Hippocampal formation (tissue), 2 donors: ENCODE measurements around the gene PRM1.

ENCODE experiments used
- DNase-seq, 2 donors: peaks; one replicate each; lab custom pipeline; 2025; lab: John Stamatoyannopoulos, UW

Gene PRM1

GRCh38 chr16:11253995-11254912 is 26.9 kb downstream of the PRM1 start:
- DNase-seq, result no peak

- no peak for DNase-seq
These were observed 27.8 kb downstream of the PRM1 start for GRCh38 chr16:11253009-11253994.

GRCh38 chr16:11252482-11252931 is 28.6 kb downstream of the PRM1 start:
- no peak for DNase-seq

GRCh38 chr16:11251525-11252481 is 29.3 kb downstream of the PRM1 start:
- DNase-seq, result no peak

- DNase-seq, result no peak
These were observed 30.2 kb downstream of the PRM1 start for GRCh38 chr16:11250786-11251524.

GRCh38 chr16:11250091-11250785 is 30.9 kb downstream of the PRM1 start:
- no peak for DNase-seq

- DNase-seq, result no peak
These were observed 31.7 kb downstream of the PRM1 start for GRCh38 chr16:11249233-11250061.

GRCh38 chr16:11248133-11248532 is 33.0 kb downstream of the PRM1 start:
- no peak for DNase-seq

- DNase-seq, result no peak
These were observed 35.1 kb downstream of the PRM1 start for GRCh38 chr16:11245988-11246387.

GRCh38 chr16:11245222-11245737 is 35.9 kb downstream of the PRM1 start:
- no peak for DNase-seq

- DNase-seq, result no peak
These were observed 38.5 kb downstream of the PRM1 start for GRCh38 chr16:11242658-11243057.

GRCh38 chr16:11241480-11242204 is 39.5 kb downstream of the PRM1 start:
- no peak for DNase-seq

GRCh38 chr16:11240636-11241473 is 40.3 kb downstream of the PRM1 start:
- no peak for DNase-seq

GRCh38 chr16:11239644-11240632 is 41.2 kb downstream of the PRM1 start:
- DNase-seq, result no peak

- DNase-seq, result no peak
These were observed 42.6 kb downstream of the PRM1 start for GRCh38 chr16:11238272-11239202.
